GM18909 (cell line): ENCODE measurements around the gene IRF6.
A peak's percentile ranks its signal among the peaks of the same experiment; 100 is the strongest.
"Not testable (repeated sequence)": the region's sequence is repeated elsewhere in the genome, so short reads cannot be mapped to it uniquely, and the experiment has no call there.

Source experiments
- ATAC-seq: cut with Tn5 transposase; IDR thresholded peaks from one replicate; pipeline ENCODE4 v1.9.1; 2021; ENCODE audit warnings: mild to moderate bottlenecking; ENCODE audit not compliant: unreplicated experiment, poor library complexity

Gene IRF6

DNA sequence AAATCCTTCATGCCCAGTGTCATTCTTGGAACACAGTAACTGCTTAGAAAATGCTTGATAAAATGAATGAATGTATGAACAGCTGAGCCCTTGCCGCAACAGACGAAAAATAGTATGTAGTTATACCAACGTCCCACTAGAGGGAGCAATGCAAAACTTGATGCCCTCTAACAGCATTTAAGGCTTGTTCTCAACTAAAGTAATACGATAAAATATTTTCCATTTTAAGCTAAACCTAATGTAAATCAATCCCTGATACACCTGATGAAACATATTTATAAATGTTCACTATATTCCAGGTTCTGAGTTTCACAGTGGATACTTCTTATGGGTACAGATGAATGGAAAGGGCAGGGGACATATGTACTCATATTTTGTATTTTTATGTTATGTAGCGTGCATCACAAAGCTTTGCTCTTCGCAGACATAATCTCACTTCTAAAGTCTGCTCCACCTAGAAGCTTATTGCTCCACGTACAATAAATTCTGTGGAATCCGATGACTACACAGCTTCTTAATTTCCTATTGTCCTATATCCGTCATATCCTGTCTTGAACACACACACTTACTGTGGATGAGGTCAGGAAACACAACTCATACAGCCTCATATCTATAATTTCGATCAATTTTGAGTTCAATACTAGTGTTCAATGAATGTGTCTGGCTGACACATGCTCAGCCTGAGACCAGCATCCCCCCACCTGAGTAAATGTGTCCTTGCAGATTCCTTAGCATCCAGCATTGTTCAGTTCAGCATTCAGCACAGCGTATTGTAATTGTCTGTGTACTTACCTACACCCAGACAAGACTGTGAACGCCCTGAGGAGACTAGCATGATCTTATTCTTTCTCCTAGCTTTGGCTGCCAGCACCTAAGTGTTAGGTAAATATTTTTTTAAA lies 17.4 kb upstream of the IRF6 start:
- ATAC-seq, result peak; percentile 40

DNA sequence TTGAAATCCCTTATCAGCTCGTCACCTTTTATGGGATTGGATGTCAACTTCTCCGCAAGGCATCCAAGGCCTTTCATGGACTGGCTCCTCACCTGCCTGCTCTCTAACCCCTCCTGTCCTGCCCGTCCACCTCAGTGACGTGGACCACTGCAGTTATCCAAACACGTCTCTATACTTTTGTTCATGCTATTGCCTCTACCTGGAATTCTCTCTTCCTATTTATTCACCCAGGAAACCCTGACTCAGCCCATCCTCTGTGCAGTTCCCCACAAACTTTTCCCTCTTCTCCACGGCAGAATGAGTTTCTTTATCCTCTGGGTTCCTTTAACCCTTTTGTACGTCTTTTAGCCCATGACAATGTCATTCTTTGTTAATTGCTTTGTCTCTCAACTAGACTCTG lies 16.8 kb upstream of the IRF6 start:
- no peak for ATAC-seq

DNA sequence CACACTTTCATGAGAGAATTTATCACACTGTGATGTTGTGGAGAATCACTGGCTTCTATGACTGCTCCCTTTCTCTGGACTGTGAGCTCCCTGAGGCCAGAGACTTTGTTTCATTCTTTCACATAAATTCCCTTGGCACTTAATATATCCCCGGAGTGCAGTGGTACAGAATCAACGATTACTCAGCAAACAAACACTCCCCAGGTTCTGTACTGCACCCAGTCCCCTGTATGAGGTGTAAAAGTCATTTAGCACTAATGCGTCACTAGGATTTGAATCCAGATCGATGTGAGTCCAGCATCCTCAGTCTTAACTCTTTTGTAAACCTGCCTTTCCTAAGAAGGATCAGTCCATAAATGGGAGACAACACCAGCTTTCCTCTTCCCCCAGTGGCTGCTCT lies 15.0 kb upstream of the IRF6 start:
- no peak for ATAC-seq

- no peak for ATAC-seq
Observed at GRCh38 chr1:209819058-209819457, 13.1 kb upstream of the IRF6 start.

GRCh38 chr1:209817691-209818090 lies 11.7 kb upstream of the IRF6 start:
- no peak for ATAC-seq

GRCh38 chr1:209816923-209817322 lies 11.0 kb upstream of the IRF6 start:
- ATAC-seq, result no peak

DNA sequence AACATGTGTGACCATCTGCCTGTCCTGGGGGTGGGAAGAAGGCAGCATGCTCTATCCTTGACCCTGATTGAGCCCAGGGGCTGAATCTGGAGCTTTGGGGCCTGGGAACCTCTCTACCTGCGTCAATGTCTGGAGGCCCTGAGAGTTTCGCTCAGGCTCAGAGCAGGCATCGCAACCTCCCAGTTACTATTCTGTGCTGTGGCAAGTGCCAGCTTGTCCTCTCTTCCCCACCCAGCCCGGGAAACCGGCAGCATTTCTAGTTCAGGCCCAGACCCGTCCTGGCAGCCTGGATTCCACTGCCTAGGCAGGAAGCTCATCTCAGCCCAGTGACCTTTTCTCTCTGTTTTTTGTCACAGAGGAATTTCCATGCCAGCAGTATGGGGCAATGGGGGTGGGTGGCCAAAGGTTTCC lies 10.0 kb upstream of the IRF6 start:
- ATAC-seq, result no peak

- no peak for ATAC-seq
Observed at GRCh38 chr1:209815490-209815889, 9.5 kb upstream of the IRF6 start.

GRCh38 chr1:209813902-209814301 lies 8.0 kb upstream of the IRF6 start:
- no peak for ATAC-seq

GRCh38 chr1:209810783-209811182 lies 4.8 kb upstream of the IRF6 start:
- no peak for ATAC-seq

DNA sequence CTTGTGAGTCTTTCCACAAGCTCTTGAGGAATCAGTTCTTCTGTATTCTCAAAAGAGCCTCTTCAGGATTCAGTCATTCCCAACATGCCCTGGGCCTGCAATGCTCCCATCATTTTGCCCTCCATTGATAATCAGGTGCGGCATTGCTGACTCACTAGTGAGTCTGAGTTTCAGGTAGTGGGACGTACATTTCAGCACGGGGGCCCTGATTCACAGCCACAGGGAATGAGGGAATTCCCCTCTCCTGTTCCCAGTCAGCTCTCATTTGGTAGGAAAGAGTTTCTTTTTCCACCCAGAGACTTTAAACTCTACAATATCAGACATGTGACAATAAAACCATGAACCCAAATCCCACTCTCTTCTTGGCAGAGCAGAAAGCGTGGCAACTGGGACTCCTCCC lies 3.7 kb upstream of the IRF6 start:
- ATAC-seq, result no peak

DNA sequence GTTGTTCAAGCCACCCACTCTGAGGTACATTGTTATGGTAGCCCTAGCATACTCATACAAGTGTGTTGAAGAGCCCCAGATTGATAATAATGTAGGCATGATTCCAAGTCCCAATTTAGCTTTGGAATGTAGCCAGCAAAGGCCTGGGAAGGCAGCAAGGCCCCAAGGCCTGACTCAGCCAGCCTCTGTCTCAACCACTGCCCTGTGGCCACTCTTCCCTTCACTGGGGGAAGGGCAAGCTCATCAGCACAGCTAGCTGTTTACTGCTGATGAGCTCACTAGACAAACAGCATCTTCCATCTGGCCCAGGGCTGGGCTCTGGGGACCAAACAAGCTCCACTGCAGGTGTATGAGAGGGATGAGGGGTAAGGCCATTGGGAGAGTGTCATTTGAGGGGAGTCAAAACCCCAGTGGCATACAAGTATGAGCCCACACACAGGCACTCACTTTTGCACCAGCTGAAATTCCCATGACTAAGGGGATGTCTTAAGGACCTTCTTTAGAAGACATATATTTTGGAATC lies 2.2 kb upstream of the IRF6 start:
- ATAC-seq, result no peak

- no peak for ATAC-seq
Observed at GRCh38 chr1:209807509-209807908, 1.6 kb upstream of the IRF6 start.

GRCh38 chr1:209805341-209805781 lies 581 bp downstream of the IRF6 start:
- no peak for ATAC-seq

DNA sequence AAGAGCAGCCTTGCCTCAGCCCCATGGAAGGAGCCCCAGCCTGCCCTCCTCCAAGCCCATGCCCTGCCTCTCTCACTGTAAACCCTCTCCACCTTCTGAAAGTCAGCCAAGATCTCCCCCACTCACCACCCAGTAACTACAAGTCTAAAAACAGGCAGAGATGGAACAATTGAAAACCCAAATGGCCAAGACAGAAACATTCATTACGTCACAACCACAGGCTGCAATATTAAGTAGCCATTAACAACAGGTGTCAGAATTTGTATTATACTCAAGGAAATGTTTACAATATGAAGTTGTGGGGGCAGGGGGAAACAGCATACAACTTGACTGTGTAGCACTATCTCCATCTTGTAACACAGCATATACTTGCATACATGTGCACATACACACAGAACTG lies 2.4 kb downstream of the IRF6 start:
- ATAC-seq, result no peak

GRCh38 chr1:209802780-209803152 lies 3.2 kb downstream of the IRF6 start:
- no peak for ATAC-seq

- ATAC-seq, result no peak
Observed at GRCh38 chr1:209802117-209802779, 3.7 kb downstream of the IRF6 start.

- ATAC-seq, result no peak
Observed at GRCh38 chr1:209800984-209801834, 4.7 kb downstream of the IRF6 start.

DNA sequence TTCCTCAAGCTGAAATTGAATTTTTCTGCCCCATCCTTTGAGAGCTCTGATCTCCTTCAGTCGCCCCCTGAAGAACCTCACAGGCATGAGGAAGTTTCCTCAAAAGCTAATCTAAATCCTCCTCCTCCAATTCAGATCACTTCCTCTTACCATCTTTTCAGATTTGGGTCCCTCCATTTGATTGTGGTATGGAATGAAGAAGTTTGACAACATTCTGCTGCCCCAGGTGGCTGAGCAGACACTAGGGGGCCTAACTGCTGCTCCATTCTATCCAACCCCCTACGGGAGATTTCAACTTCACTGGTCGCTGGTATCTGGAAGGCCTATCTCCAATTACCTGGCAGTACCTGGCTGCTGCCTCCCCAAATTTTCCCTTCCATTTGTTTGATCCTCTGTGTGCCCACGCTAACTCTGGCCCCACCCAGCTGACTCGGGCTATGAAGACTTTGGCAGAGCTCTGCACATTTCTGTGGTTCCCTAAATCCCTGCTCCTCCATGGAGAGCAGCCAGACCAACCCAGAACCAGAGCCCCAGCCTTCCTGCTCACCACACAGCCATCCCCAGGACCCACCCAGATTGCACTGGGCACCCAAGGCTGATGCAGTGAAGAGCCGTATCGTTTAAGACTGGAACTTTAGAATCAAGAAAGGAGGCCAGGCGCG lies 7.8 kb downstream of the IRF6 start:
- ATAC-seq, result no peak

DNA sequence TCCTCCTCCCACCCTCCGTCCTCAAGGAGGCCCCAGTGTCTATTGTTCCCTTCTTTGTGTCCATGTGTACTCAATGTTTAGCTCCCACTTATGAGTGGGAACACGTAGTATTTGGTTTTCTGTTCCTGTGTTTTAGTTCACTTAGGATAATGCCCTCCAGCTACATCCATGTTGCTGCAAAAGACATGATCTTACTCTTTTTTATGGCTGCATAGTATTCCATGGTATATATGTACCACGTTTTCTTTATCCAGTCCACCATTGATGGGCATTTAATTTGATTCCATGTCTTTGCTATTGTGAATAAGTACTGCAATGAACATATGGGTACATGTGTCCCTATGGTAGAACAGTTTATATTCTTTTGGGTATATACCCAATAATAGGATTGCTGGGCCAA lies 12.2 kb downstream of the IRF6 start:
- ATAC-seq, result not testable (repeated sequence)
